GM10847 (cell line): Measurements from ENCODE around the gene MZT2A.
"Not testable (repeated sequence)": the region's sequence is repeated elsewhere in the genome, so short reads cannot be mapped to it uniquely, and the experiment has no call there.

Experiments
- POLR2A ChIP-seq: IDR thresholded peaks from 2 replicates; pipeline ENCODE4 v1.6.1; 2011; ENCODE audit not compliant: insufficient read length; ENCODE audit errors: extremely low read depth

The MZT2A gene

DNA sequence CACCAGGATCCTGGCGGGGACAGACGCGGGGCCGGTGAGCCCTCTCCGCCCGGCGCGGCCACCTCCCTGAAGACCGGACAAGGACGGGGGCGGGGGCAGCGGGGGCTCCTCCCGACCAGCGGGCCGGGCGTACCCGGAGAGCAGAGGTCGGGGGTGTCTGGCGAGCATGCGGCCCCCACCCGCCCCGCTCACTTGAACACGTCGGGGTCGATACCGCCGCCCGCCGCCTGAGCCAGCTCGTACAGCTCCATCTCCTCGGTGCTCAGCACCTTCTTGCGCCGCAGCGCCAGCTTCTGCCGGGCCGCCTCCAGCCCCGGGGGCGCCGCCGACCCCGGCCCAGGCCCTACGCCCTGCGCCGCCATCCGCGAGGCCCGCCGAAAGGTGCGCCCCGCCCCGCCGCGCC is at the start of gene MZT2A:
Gene MZT2A, minus strand, starts transcription at position 383 of the 403 bp plus-strand sequence. Its CDS starts 21 bp downstream, at position 362.
- TF ChIP-seq POLR2A, result not testable (repeated sequence)

- TF ChIP-seq POLR2A, result no peak
These were observed 43.3 kb upstream of the MZT2A start for GRCh38 chr2:131535526-131535925.

DNA sequence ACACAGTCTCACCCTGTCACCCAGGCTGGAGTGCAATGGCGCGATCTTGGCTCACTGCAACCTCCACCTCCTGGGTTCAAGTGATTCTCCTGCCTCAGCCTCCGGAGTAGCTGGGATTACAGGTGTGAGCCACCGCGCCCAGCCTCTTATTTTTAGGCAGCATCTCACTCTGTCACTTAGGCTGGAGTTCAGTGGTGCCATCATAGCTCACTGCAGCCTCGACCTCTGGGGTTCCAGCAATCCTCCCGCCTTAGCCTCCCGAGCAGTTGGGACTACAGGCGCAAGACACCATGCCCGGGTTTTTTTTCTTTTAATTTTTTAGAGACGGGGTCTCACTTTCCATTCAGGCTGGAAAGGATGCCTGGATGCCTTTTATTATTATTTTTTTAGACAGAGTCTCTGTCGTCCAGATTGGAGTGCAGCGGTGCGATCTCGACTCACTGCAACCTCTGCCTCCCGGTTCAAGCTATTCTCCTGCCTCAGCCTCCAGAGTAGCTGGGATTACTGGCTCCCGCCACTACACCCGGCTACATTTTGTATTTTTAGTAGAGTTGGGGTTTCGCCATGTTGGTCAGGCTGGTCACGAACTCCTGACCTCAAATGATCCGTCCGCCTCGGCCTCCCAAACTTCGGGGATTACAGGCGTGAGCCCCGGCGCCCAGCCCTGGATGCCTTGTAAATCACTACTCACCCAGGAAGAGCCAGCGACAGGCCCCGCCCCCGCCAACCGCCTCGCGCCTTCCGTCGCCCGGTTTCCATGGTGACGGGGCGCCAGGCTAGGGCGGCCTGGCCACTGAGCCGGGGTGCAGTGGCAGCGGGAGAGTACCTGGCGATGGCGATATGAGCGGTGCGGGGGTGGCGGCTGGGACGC is 35.2 kb upstream of the MZT2A start, which contains the start of gene CCDC74A:
Gene CCDC74A, plus strand, starts transcription at position 758 of the 871 bp plus-strand sequence. Its CDS starts 83 bp downstream, at position 841.
- TF ChIP-seq POLR2A, result not testable (repeated sequence)

DNA sequence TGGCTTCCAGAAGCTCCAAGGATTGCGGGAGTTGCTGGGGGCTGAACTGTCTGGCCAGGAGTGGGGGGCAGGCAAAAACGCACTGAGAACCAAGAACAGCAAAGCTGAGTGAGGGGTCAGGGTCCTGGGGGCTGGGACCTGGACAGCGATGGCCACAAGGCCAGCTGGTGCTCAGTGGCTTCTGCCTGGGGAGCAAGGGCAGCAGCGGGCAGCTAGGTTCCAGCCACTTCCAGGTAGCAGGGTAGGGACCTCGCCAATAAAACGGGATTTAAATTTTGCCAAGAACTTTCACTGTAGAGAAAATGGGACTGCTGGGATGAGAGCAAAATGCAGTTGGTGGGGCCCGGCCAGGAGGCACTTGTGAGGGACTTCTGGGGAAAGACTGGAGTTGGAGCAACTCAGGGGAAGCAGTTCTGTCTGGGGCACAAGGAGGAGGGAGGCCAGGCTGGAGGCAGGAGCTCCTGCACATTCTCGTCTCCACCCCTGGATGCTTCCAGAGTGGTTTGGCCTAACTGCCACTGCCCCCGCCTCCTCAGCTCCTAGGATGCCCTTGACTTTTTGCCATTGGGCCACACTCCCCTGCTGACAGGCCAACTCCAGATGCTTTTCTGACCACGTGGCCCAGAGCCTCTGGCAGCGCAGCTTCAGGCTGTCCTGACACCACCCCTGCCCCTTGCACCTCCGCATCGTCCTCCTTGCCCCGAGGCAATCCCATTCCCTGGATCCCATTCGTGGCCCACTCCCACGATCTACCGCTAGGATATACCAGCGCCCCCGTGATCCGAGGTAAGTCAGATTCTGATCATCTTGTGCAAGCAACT is 30.0 kb upstream of the MZT2A start:
- TF ChIP-seq POLR2A, result no peak

- no peak for TF ChIP-seq POLR2A
These were observed 28.3 kb upstream of the MZT2A start for GRCh38 chr2:131520526-131520925.

DNA sequence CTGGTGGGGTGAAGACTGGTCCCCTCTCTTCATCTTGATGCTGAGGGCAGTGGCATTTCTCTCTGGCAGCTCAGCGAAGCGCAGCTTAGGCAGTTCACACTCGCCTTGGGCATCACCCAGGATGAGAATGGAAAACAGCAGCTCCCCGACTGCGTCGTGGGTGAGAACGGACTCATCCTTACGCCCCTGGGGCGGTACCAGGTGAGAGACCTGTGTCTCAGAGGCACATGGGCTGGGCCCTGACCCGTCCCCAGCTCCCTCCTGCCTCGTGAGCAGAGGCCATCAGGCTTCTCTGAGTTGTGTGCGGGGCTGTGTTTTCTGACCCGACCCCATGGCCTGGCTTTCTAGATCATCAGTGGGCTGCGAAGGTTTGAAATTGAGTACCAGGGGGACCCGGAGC is 27.3 kb upstream of the MZT2A start:
- TF ChIP-seq POLR2A, result no peak

DNA sequence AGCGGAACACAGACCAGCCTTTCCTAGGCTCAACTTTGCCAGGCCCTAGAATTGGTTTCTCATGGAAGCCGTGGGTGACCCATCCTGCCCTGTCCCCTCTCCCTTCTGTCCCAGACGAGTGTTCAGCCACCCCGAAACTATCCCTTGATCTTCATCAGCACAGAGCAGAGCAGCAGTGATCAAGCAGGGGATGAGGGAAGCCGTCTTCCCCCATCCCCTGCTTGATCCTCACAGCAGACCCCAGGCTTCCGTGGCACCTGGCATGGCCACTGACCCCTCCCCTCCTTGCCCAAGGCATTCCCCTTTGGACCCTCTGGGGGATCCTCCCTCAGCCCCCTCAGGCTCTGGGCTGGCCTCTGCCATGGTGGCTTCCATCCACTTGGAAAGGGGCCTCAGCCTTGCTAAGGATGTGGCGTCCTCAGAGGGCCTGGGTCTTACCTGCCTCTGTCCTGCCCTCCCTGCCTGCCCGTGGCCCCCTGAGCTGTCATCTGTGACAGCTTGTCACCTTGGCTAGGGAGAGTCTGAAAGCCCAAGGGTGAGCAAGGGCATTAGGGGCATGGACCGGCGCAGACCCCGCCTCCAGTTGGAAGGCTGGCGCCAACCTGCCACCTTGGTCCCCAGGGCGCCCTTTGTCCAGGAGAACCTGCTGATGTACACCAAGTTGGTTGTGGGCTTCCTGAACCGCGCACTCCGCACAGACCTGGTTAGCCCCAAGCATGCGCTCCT is 25.1 kb upstream of the MZT2A start:
- no peak for TF ChIP-seq POLR2A

DNA sequence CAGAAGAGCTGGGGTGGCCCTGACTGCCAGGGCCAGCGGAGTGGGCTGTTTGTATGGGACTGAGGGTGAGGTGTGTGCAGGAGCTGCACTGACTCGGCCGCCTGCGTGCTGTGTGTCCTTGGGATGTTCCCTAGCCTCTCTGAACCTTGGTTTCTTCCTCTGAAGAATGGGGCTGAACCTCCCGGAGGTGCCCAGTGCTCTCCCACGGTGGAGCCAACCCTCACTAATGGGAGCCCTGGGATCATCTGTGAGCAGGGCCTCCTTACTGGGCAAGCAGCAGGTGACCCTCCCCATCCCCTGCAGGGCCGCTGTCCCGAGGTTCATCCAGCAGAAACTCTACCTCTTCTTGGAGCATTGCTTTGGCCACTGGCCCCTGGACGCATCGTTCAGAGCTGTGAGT is 23.8 kb upstream of the MZT2A start:
- TF ChIP-seq POLR2A, result no peak

- no peak for TF ChIP-seq POLR2A
These were observed 17.4 kb upstream of the MZT2A start for GRCh38 chr2:131509615-131510014.

DNA sequence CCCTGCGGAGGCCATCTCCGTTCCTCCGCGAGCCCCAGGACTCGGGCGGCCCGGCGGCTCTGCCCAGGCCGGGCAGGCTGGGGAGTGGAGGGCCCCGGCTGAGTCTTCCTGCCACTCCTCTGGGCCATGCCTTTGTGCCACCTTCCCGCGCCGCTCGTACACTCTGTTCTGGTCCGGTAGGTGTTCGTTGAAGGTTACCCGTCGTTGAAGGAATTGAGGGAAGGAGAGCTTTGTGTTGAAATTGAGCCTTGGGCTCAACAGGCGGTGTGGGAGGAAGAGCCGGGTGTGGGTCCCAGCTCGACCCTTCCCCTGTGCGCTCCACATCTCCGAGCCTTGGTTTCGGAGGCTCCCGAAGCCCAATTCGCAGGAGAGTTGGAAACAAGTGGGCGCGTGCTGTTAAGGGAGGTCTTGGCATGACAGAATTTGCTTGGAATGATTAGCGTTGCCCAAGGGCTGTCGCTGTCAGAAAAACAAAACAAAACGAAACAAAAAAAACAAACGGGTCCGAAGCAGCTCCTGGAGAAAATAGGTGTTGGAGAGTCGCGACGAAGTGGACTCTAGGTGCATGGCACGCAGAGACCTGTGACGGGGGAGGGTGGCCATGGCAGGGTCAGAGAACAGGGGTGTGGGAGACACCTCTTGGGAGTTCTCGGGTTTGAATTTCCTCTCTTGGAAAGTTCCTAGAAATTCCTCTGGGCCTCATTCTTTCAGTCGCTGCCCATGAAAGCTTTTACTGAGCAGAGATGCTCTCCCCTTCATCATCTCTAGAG is 1.2 kb upstream of the MZT2A start:
- no peak for TF ChIP-seq POLR2A

DNA sequence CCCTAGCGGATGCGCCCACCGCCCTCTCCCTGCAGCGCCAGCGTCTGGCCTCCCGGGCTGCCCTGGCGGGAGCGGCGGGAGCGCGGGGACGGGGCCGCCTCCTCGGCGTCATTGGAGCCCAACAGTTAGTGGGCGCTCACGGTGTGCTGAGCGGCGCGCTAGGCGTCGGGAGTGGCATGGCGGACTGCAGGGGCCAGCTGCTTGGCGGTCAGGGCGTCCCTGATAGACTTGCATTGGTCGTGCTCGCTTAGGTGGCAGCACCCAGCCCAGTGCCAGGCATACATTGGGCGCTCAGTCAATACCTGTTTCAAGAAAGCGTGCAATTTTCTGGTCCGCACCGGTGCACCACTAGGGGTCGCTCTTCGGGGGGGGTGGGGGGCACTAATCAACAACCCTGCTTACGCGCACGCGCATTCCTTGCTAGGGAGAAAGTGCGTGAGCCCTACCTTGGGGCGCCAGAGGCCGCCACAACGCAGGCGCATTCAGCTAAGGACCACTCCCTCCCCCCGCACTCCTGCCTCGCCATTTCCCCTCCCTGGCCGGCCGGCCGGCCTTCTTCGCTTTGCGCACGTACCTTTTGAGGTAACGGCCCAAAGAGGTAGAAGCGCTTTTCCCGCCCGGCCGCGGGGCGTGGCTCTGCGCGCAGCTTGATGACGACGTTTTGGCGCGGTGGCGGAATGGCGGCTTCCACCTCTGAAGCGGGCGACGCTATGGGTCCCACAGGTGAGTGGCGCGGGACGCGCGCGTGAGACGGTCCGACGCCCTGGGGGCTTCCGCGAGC is 411 bp upstream of the MZT2A start:
- peak; percentile 39 for TF ChIP-seq POLR2A

DNA sequence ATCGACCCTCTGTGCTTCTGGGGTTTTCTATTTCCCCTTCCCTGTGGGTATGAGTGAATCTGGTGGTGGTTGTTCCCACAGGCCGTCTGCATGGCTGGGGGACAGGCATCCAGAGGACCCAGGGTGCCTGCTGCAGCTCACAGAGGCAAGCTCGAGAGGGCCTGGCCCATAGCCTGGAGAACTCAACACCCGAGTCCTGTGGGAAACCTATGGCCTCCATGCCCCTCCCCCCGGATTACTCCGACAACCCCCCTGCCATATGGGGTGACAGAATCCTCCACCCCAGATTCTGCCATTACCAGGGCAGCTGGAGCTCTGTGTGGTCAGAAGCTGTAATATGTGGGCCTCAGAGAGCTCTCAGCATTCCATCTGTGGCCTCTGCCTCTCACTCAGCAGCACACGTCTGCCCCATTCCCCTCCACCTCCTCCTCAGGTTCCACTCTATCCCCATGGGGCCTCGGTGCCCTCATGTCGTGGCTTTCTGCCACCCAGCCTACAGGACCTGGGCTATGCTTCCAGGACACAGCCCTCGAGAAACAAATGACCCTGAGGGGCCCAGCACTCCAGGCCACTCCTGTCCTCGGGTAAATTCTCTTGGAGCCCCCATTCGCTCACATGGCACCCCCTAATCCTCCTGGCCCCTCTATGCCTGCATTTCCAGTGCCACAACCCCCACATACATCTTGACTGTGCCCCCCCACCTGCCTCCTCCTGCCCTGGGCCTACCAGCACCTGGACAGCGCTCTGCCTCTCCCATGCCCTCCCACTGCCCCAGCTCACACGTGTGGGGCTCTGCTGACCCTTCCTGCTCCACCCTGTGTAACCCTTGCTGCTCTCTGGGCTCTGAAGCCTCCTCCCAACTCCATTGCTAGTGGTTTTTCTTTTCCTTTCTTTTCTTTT is 3.6 kb downstream of the MZT2A start:
- no peak for TF ChIP-seq POLR2A

DNA sequence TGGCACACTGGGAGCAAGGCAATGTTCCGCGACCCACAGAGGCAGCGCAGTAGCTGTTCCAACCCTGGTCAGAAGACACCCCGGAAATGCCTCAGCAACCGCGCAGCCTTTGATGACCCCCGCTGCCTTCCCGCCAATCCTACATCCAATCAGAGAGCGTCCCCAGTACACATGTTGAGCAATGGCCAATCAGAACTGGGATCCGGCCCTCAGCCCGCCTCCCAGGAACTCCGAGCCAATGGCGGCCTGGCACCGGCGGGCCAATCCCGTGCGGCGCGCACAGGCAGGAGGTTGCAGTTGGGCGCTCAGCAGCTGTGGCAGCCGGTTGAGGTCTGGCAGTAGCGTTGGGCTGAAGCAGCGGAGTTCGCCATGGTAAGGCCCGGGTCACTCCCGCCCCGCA is 16.4 kb downstream of the MZT2A start, which contains the start of gene TUBA3D:
Gene TUBA3D, plus strand, starts transcription at position 289 of the 400 bp plus-strand sequence. Its CDS starts 81 bp downstream, at position 370.
- TF ChIP-seq POLR2A, result no peak
